GM19324 (cell line): ENCODE measurements around the gene UPF2.
"Not testable (repeated sequence)": the region's sequence is repeated elsewhere in the genome, so short reads cannot be mapped to it uniquely, and the experiment has no call there.

Source experiments
- ATAC-seq: cut with Tn5 transposase; IDR thresholded peaks from one replicate; pipeline ENCODE4 v1.9.1; 2021; ENCODE audit warnings: mild to moderate bottlenecking, moderate library complexity; ENCODE audit not compliant: unreplicated experiment, low FRiP score

UPF2 gene

GRCh38 chr10:11908991-11909390 lies 133.6 kb downstream of the UPF2 start:
- ATAC-seq, result no peak

DNA sequence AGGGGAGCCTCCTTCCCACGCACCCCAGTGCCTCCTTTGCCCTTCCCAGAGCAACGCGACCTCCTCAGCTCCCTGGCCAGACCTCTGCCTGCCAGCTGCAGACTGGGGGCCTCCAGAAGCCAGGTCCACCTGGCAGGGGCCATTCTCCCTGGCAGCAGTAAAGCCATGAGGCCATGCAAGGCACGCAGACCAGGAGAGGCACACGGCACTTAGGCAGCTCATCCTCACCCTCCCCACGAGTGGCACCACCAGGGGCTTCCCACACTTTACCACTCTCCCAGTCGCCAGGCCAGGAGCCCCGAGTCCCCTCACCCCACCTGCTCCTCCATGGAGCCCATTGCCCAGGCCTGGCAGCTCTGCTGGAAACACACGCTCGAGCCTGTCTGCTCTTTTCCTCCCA lies 134.1 kb downstream of the UPF2 start:
- ATAC-seq, result no peak

GRCh38 chr10:11907914-11908313 lies 134.7 kb downstream of the UPF2 start:
- ATAC-seq, result no peak

DNA sequence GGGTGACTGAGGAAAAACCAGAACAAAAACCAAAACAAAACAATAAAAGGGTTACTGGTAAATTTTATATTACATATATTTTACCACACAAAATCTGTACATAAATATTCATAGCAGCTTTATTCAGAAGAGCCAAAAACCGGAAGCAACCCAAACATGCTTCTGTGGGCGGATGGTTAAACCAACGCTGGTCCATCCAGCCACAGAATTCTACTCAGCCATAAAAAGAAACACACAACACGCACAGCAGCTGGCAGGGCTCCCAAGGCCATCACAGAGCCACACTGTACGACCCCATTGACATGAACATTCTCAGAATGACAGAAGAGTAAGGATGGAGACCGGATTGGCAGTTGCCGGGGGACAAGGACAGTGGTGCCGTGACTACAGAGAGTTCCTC lies 135.9 kb downstream of the UPF2 start:
- no peak for ATAC-seq

DNA sequence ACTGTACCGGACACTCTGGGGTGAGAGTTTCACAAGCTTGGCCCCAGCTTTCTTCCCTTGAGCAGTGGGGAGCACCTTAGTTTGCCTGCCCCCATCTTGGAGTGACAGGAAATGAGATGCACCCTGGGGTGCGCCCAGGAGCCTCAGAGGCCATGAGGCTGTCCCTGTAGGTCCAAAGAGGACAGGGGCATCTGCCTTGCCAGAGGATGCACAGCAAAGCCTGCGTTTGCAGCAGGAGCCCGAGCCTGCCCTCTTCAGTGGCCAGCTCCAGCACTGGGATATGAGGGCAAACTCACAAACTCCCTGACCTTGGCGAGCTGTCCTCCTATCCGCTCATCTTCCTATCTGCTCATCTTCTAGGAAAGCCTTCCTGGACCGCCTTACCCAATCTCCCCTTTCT lies 140.0 kb downstream of the UPF2 start:
- ATAC-seq, result no peak

DNA sequence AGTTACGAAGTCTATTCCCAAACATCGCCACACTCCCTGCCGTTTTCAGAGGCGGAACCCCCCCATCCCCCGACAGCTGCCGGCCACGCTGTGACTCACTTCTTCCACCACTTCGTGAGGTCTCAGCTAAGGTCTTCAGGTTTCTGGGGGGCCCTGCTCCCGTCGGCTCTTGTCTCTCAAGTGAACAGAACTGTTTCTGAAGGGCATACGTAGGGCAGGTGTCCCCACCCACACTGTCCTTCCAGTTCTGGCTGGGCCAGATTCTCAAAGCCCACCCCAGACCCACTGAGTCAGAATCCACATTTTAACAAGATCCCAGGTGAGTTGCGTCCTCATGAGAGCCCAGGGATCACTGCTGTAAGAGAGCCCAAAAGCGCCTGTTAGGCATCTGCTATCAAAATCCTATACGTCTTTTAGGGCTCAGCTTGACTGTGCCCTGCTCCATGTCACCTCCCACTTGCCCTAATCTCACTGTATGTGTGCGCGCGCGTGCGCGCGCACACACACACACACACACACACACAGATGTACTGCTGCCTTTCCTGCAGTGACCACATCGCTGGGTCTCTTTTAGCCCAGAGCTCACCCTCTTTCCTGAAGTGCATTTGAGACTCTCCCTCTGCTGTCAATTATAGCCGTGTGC lies 140.7 kb downstream of the UPF2 start:
- ATAC-seq, result no peak

- no peak for ATAC-seq
These were observed 141.2 kb downstream of the UPF2 start for GRCh38 chr10:11901454-11901832.

GRCh38 chr10:11901036-11901301 lies 141.6 kb downstream of the UPF2 start:
- no peak for ATAC-seq

- ATAC-seq, result no peak
These were observed 143.3 kb downstream of the UPF2 start for GRCh38 chr10:11899067-11899876.

DNA sequence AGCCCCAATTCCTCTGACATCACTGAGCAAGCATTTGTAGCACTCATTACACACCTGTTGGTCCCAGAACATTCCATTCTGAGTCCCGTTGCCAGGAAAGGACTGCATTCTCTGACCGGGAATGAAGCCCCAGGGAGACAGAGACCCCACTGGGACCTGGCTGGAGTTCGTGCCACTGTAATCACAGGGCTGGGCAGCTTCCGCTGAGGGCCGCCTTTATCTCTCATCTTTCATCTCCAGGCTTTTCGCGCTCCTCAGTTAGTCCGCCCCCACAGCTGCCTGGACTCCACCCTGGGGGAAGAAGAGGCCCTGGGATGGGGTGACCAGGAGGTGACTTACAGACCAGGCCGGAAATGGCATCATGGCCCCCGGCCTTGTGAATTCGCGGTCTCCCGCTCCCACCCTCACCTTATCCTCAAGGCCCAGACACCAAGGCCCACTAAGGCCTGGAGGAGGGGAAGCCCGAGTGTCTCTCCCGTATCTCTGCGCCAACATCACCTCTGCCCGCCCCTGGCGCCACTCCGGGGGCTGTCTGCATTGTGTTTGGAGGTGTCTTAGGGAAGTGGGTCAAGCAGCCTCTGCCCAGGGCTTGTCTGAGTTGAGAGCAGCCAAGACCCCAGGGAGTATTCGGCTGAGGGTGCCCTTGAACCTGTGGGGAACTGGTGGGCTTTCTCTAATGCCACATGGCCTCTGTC lies 144.1 kb downstream of the UPF2 start:
- ATAC-seq, result no peak

GRCh38 chr10:11898033-11898371 lies 144.6 kb downstream of the UPF2 start:
- no peak for ATAC-seq

- no peak for ATAC-seq
These were observed 145.9 kb downstream of the UPF2 start for GRCh38 chr10:11896549-11897200.

DNA sequence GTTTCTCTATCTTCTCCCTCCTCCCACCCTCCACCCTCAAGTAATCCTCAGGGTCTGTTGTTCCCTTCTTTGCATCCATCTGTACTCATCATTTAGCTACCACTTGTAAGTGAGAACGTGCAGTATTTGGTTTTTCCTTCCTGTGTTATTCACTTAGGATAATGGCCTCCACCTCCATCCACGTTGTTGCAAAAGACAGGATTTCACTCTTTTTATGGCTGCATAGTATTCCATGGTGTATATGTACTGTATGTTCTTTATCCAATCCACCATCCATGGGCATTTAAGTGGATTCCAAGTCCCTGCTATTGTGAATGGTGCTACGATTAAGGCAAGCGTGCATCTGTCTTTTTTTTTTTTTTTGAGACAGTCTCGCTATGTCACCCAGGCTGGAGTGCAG lies 147.0 kb downstream of the UPF2 start:
- ATAC-seq, result no peak

- ATAC-seq, result no peak
These were observed 147.5 kb downstream of the UPF2 start for GRCh38 chr10:11895108-11895466.

- no peak for ATAC-seq
These were observed 148.1 kb downstream of the UPF2 start for GRCh38 chr10:11894381-11895107.

DNA sequence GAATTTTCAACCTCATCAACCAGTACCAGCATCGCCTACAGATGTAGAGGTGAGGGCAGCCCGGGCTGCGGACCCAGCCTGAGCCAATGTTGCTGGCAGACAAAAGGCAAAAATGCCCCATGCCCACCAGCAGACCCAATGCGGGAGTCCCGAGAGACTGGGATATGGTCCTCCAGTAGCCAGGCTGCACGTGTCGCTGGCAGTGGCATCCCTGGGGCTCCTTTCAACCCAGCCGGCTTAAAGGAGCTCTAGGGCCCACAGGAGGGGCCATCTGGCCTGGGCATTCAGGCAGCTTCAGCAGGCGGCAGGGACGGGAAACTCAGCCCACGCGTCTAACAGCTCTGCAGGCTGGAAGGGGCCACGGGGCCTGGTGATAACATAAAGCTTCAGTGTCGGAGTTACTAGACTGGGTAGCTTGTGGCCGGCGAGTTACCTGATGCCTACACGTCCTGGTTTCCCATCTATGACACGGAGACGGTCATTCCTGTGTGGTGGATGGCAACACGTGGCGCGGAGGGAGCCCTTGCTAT lies 148.8 kb downstream of the UPF2 start:
- ATAC-seq, result no peak

- ATAC-seq, result no peak
These were observed 150.7 kb downstream of the UPF2 start for GRCh38 chr10:11891776-11892486.

- not testable (repeated sequence) for ATAC-seq
These were observed 153.3 kb downstream of the UPF2 start for GRCh38 chr10:11889263-11889662.

- no peak for ATAC-seq
These were observed 155.0 kb downstream of the UPF2 start for GRCh38 chr10:11887381-11888227.
